Measurements from ENCODE around the gene FCHO1. TPM values are rescaled to one million over a fixed set of nuclear protein-coding genes. Genes with fewer than 3 reads are reported as not detected.

FCHO1 gene
- total and polyA plus RNA-seq, 4 donors: 1.5 to 6.9 (median 2.3) TPM

DNA sequence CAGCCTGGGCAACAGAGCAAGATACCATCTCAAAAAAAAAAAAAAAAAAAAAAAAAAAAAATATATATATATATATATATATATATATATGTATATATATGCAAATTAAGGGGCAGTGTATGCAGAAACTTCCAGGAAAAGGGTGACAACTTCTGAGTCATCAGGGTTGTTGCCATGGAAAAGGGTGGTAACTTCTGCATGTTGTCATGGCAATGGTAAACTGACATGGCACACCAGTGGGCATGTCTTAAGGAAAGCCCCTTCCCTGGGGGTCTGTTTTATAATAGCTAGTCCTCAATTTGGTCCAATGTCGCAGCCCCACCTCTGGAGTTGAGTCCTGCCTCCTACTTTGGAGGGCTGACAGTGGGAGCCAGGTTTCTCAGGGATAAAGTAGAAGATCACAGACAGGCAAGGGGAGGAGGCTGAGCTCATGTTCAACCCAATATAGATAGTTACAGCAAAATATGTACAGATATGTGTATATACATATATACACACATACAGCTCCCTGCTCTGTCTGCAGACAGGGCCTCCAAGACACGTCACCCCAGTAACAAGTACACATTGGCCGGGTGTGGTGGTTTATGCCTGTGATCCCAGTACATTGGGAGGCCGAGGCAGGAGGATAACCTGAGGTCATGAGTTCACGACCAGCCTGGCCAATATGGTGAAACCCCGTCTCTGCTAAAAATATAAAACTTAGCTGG lies 7.2 kb upstream of the FCHO1 start:
- intact Hi-C loops (cut with DNase I): no loop called here
- Histone ChIP-seq H3K27me3 (ENCODE audit: control insufficient read depth in 1 of 2, insufficient read depth in 2 of 2, low read length in 1 of 2) (no peaks in the 10 kb centered on the region), H3K27ac (ENCODE audit: low read depth in 1 of 2, low read length in 2 of 2) (no peak overlapping the region), H3K36me3 (ENCODE audit: control insufficient read depth in 1 of 2, insufficient read depth in 2 of 2, low read length in 1 of 2) (no peaks in the 10 kb centered on the region), H3K4me3 (ENCODE audit: low read length in 2 of 2) (no peak overlapping the region), H3K4me1 (ENCODE audit: control insufficient read depth in 1 of 2, insufficient read depth in 2 of 2, low read length in 2 of 2) (no peaks in the 10 kb centered on the region), H3K9me3 (ENCODE audit: control insufficient read depth, low read length) (no peaks in the 10 kb centered on the region)
- DNase-seq (no peak), ATAC-seq (ENCODE audit: low FRiP score) (no peak)
- 83 to 89% methylated on average over 6 of the region's 6 CpGs for WGBS, 2 donors

GRCh38 chr19:17747205-17748098 lies 3.8 kb upstream of the FCHO1 start:
- ATAC-seq (ENCODE audit: low FRiP score) (peak; percentile 96), DNase-seq (peak; percentile 96 to 97)
- H3K4me3 ChIP-seq (ENCODE audit: low read length in 2 of 2): peak overlapping the region in 1 of 2 donors; percentile 13
- intact Hi-C loops (cut with DNase I): no loop called here
- 7 to 8% methylated on average over 61 to 75 of the region's 75 CpGs for WGBS, 2 donors
- H3K27me3 ChIP-seq (ENCODE audit: control insufficient read depth in 1 of 2, insufficient read depth in 2 of 2, low read length in 1 of 2): no peaks in the 10 kb centered on the region
- no peak overlapping the region for H3K27ac ChIP-seq (ENCODE audit: low read depth in 1 of 2, low read length in 2 of 2)
- H3K36me3 ChIP-seq (ENCODE audit: control insufficient read depth in 1 of 2, insufficient read depth in 2 of 2, low read length in 1 of 2): no peaks in the 10 kb centered on the region
- H3K4me1 ChIP-seq (ENCODE audit: control insufficient read depth in 1 of 2, insufficient read depth in 2 of 2, low read length in 2 of 2): no peaks in the 10 kb centered on the region
- no peaks in the 10 kb centered on the region for H3K9me3 ChIP-seq (ENCODE audit: control insufficient read depth, low read length)

GRCh38 chr19:17748884-17749638 lies 2.2 kb upstream of the FCHO1 start:
- ATAC-seq (ENCODE audit: low FRiP score): no peak
- no peak overlapping the region for H3K27ac ChIP-seq (ENCODE audit: low read depth in 1 of 2, low read length in 2 of 2)
- no peaks in the 10 kb centered on the region for H3K36me3 ChIP-seq (ENCODE audit: control insufficient read depth in 1 of 2, insufficient read depth in 2 of 2, low read length in 1 of 2)
- WGBS, 2 donors: 80 to 81% methylated on average over 6 of the region's 6 CpGs
- H3K4me3 ChIP-seq (ENCODE audit: low read length in 2 of 2): no peak overlapping the region
- H3K4me1 ChIP-seq (ENCODE audit: control insufficient read depth in 1 of 2, insufficient read depth in 2 of 2, low read length in 2 of 2): no peaks in the 10 kb centered on the region
- intact Hi-C loops (cut with DNase I): no loop called here
- no peaks in the 10 kb centered on the region for H3K9me3 ChIP-seq (ENCODE audit: control insufficient read depth, low read length)
- no peak for DNase-seq
- H3K27me3 ChIP-seq (ENCODE audit: control insufficient read depth in 1 of 2, insufficient read depth in 2 of 2, low read length in 1 of 2): no peaks in the 10 kb centered on the region

GRCh38 chr19:17749912-17750317 lies 1.4 kb upstream of the FCHO1 start:
- no peaks in the 10 kb centered on the region for H3K9me3 ChIP-seq (ENCODE audit: control insufficient read depth, low read length)
- H3K27me3 ChIP-seq (ENCODE audit: control insufficient read depth in 1 of 2, insufficient read depth in 2 of 2, low read length in 1 of 2): no peaks in the 10 kb centered on the region
- no peaks in the 10 kb centered on the region for H3K4me1 ChIP-seq (ENCODE audit: control insufficient read depth in 1 of 2, insufficient read depth in 2 of 2, low read length in 2 of 2)
- H3K27ac ChIP-seq (ENCODE audit: low read depth in 1 of 2, low read length in 2 of 2): no peak overlapping the region
- DNase-seq: no peak
- H3K4me3 ChIP-seq (ENCODE audit: low read length in 2 of 2): no peak overlapping the region
- WGBS, 2 donors: 27 to 28% methylated on average over 8 of the region's 8 CpGs
- H3K36me3 ChIP-seq (ENCODE audit: control insufficient read depth in 1 of 2, insufficient read depth in 2 of 2, low read length in 1 of 2): no peaks in the 10 kb centered on the region
- intact Hi-C loops (cut with DNase I): no loop called here
- no peak for ATAC-seq (ENCODE audit: low FRiP score)

DNA sequence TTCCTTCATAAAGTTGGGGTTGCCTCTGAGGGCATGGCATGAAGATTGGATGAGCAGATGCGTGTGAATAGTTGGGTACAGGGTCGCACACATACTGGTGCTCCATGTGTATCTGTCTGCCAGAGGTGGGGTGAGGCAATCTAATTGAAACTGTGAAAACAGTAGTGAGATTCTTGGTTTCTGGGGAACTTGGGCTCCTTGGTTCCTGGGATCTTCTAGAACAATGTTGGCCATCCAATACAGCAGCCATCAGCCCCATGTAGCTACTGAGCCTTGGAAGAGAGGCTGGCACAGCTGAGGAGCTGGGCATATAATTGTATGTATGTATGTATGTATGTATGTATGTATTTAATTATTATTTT lies 616 bp downstream of the FCHO1 start:
- DNase-seq (no peak), ATAC-seq (ENCODE audit: low FRiP score) (no peak)
- no peaks in the 10 kb centered on the region for H3K36me3 ChIP-seq (ENCODE audit: control insufficient read depth in 1 of 2, insufficient read depth in 2 of 2, low read length in 1 of 2)
- no peak overlapping the region for H3K4me3 ChIP-seq (ENCODE audit: low read length in 2 of 2)
- 80 to 85% methylated on average over 2 of the region's 2 CpGs for WGBS, 2 donors
- no peaks in the 10 kb centered on the region for H3K4me1 ChIP-seq (ENCODE audit: control insufficient read depth in 1 of 2, insufficient read depth in 2 of 2, low read length in 2 of 2)
- H3K9me3 ChIP-seq (ENCODE audit: control insufficient read depth, low read length): no peaks in the 10 kb centered on the region
- H3K27ac ChIP-seq (ENCODE audit: low read depth in 1 of 2, low read length in 2 of 2): no peak overlapping the region
- intact Hi-C loops (cut with DNase I): no loop called here
- no peaks in the 10 kb centered on the region for H3K27me3 ChIP-seq (ENCODE audit: control insufficient read depth in 1 of 2, insufficient read depth in 2 of 2, low read length in 1 of 2)

- intact Hi-C loops (cut with DNase I): no loop called here
- no peaks in the 10 kb centered on the region for H3K36me3 ChIP-seq (ENCODE audit: control insufficient read depth in 1 of 2, insufficient read depth in 2 of 2, low read length in 1 of 2)
Measured at GRCh38 chr19:17752865-17753639, 1.8 kb downstream of the FCHO1 start.

DNA sequence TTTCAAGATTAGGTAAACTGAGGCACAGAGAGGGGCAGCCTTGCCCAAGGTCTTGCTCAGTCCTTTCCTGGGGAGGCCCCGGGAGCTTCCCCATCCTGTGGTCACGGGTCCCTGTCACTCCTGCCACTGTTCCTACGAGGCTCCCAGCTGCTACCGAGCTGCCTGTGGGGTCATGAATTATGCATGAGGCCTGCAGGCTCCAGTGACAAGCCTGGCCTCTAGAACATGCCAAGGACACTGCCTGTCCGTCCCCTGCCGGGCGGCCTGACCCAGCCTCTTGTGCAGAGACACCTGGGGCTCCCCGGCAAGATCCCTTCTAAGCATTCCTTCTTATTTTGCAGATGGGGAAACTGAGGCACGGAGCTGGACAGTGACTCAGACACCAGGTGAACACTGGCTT lies 2.7 kb downstream of the FCHO1 start:
- DNase-seq (no peak), ATAC-seq (ENCODE audit: low FRiP score) (no peak)
- H3K27me3 ChIP-seq (ENCODE audit: control insufficient read depth in 1 of 2, insufficient read depth in 2 of 2, low read length in 1 of 2): no peaks in the 10 kb centered on the region
- H3K4me1 ChIP-seq (ENCODE audit: control insufficient read depth in 1 of 2, insufficient read depth in 2 of 2, low read length in 2 of 2): no peaks in the 10 kb centered on the region
- no peak overlapping the region for H3K27ac ChIP-seq (ENCODE audit: low read depth in 1 of 2, low read length in 2 of 2)
- H3K9me3 ChIP-seq (ENCODE audit: control insufficient read depth, low read length): no peaks in the 10 kb centered on the region
- no peak overlapping the region for H3K4me3 ChIP-seq (ENCODE audit: low read length in 2 of 2)
- WGBS, 2 donors: 69 to 70% methylated on average over 9 of the region's 9 CpGs
- intact Hi-C loops (cut with DNase I): no loop called here
- no peaks in the 10 kb centered on the region for H3K36me3 ChIP-seq (ENCODE audit: control insufficient read depth in 1 of 2, insufficient read depth in 2 of 2, low read length in 1 of 2)

More at GRCh38 chr19:17752865-17753639, 1.8 kb downstream of the FCHO1 start:
- 85 to 91% methylated on average over 7 of the region's 7 CpGs for WGBS, 2 donors
- H3K9me3 ChIP-seq (ENCODE audit: control insufficient read depth, low read length): no peaks in the 10 kb centered on the region
- no peaks in the 10 kb centered on the region for H3K4me1 ChIP-seq (ENCODE audit: control insufficient read depth in 1 of 2, insufficient read depth in 2 of 2, low read length in 2 of 2)
- ATAC-seq (ENCODE audit: low FRiP score) (no peak), DNase-seq (no peak)
- no peak overlapping the region for H3K4me3 ChIP-seq (ENCODE audit: low read length in 2 of 2)
- H3K27me3 ChIP-seq (ENCODE audit: control insufficient read depth in 1 of 2, insufficient read depth in 2 of 2, low read length in 1 of 2): no peaks in the 10 kb centered on the region
- H3K27ac ChIP-seq (ENCODE audit: low read depth in 1 of 2, low read length in 2 of 2): no peak overlapping the region

All from aorta (tissue), 5 donors.